Stimulated activated CD8-positive, alpha-beta memory T cell treated with anti-CD3 and anti-CD28 coated beads, Interleukin-4, amount 100 ng/mL, for 4 hours (primary cell): ENCODE results near the gene OR52I2.
A peak's percentile ranks its signal among the peaks of the same experiment; 100 is the strongest.

Experiments
- DNase-seq, 2 donors: peaks; one replicate each; pipeline ENCODE4 v3.0.0-alpha.2; 2020; ENCODE audit warnings: low read depth in 2 of 2, low spot score in 1 of 2

Gene OR52I2

DNA sequence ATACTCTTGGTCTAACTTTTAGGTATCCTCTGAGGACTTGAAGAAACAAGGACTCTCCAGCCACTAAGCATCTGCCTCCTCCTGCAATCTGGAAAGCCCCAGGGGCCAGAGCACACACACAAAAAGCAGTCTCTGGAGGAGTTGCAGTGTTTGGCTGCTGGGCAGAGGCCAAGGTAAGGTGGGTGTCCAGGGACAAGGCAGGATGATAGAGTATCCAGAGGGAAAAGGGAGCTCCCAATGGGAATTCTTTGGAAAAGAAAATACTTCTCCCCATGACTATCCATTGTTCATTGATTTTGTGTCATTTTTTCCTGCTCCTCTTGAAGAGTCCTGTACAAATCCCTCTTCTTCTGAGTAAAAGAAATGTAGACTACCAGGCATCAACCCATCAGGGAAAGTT, at the start of gene OR52I2:
TSS of gene OR52I2 (plus strand) at position 301 of the 400 bp plus-strand sequence.
- no peak for DNase-seq

- DNase-seq = peak in 1 of 2 donors; percentile 20
Observed at GRCh38 chr11:4539603-4540219, 41.8 kb upstream of the OR52I2 start.

GRCh38 chr11:4541071-4541470, 40.5 kb upstream of the OR52I2 start:
- no peak for DNase-seq

DNA sequence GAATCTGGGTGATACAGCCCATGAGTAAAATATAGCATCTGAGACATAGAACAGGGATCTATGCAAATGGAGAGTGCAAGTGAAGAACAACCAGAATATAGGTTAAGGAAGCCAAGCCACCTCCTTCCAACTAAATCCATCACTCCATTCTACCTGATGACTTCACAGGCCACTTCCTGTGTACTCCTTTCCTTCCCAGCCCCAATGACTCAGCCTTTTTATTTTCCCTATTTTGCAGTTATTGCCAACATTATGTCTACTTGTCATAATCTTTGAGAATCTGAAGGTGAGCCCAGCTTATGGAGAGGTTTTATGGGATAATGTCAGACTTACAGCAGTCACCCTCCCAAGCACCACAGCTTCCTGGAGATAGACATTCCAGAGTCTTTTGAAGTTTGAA, 38.0 kb upstream of the OR52I2 start:
- DNase-seq = no peak

DNA sequence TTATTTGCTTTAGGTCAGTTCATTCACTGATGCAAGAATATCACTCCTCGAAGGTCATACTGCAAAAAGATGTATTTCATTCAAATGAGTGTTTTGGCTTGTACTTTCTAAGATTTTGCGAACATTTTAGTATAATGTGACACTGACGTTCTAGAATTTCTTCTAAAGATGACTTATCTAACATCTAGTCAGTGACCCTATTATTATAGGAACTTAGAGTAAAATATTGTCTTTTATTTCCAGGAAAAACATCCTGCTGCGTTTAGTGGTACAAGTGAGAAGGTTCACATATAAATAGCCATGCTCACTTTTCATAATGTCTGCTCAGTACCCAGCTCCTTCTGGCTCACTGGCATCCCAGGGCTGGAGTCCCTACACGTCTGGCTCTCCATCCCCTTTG, 36.7 kb upstream of the OR52I2 start, which contains the start of gene OR52M1:
TSS of gene OR52M1 (plus strand) at position 301 of the 400 bp plus-strand sequence. CDS start at position 301, 0 bp downstream.
- no peak for DNase-seq

DNA sequence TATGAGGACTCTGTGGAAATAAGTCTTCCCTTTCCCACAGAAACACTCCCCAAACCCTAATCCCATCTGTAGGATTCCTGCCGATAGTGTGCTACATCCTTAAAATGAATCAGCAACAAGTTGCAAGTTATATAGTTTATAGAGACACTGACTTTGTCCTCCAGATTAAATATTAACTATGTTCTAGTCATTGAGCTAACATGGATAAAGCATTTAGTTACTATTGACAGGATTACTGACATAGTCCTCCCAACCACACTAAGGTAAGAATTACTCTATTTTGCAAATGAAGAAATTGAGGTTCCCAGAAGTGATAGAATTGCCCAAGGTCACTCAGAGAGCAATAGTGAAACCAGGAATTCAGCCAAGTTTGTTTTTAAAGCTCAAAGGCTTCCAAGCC, 34.7 kb upstream of the OR52I2 start:
- no peak for DNase-seq

DNA sequence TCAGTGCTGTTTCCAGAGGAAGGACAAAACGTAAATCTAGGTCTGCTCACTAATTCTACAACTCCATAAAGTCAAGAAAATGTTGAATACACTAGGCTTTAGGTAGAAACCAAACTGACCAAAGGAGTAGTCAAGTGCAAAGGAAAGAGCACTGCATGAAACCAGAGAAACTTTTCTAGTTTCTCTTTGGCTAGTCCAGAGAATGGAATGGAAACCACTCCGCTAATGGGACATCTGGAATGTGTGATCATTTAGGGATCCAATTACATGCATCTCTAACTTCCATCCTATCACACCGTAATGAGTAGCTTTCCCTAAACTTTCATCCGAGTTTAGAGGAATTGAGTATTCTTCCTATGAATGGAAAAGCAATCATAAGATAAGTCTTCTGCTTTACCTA, 34.1 kb upstream of the OR52I2 start:
- no peak for DNase-seq

- no peak for DNase-seq
Observed at GRCh38 chr11:4551346-4551979, 30.1 kb upstream of the OR52I2 start.

DNA sequence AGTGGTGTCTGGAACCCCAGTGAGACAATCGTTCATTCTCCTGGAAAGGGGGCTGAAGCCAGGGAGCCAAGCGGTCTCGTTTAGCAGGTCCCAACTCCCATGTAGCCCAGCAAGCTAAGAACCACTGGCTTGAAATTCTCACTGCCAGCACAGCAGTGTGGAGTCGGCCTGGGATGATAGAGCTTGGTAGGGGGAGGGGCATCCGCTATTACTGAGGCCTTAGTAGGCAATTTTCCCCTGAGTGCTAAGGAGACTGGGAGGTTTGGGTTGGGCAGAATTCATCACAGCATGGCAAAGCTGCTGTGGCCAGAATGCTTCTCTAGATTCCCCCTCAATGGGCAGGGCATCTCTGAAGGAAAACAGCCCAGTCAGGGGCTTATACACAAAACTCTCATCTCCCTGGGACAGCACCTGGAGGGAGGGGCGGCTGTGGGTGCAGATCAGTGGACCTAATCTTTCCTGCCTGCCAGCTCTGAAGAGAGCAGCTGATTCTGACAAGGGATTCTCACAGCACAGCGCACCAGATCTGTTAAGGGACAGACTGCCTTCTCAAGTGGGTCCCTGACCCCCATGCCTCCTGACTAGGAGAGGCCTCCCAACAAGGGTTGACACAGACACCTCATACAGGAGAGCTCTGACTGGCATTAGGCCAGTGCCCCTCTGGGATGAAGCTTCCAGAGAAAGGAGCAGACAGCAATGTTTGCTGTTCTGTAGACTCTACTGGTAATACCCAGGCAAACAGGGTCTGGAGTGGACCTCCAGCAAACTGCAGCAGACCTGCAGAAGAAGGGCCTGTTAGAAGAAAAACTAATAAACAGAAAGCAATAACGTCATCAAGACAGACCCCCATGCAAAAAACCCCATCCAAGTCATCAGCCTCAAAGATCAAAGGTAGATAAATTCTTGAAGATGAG, 21.8 kb upstream of the OR52I2 start:
- DNase-seq = no peak

DNA sequence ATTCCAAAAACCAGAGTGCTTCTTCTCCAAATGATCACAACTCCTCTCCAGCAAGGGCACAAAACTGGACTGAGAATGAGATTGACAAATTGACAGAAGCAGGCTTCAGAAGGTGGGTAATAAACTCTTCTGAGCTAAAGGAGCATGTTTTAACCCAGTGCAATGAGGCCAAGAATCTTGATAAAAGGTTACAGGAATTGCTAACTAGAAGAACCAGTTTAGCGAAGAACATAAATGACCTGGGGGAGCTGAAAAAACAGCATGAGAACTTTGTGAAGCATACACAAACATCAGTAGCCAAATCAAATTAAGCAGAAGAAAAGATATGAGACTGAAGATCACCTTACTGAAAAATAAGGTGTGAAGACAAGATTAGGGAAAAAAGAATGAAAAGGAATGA, 21.1 kb upstream of the OR52I2 start:
- no peak for DNase-seq

- no peak for DNase-seq
Observed at GRCh38 chr11:4565371-4565770, 16.2 kb upstream of the OR52I2 start.

DNA sequence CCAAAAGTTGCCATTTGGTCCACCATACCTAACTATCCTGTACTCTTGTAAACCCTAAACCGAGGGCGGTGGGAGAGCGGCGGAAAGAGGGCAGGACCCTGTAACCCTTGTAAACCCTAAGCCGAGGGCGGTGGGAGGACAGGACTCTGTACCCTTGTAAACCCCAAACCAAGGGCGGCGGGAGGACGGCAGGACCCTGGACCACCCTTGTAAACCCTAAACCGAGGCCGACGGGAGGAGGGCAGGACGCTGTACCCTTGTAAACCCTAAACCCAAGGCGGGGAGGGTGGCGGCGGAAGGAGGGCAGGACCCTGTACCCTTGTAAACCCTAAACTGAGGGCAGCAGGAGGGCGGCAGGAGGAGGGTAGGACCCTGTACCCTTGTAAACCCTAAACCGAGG, 12.5 kb upstream of the OR52I2 start:
- DNase-seq = no peak

DNA sequence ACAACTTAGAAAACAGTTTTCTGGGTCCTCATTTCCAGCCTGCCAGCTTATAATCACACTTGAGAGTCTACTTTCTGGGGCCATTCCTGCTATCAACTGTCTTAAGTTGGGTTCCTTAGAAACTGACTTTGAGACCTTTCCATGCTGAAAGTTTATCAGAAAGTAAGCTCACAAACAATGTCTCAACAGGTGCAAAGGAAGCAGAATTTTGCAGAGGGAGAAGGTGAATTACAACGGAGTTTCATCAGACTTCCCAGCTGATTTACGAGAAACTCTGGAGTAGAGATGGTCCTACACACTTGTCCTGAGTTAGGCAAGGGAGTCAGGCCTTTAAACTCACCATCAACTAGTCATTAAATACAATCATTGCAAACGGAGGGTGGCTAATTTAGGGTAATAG, 4.7 kb upstream of the OR52I2 start:
- DNase-seq = no peak

GRCh38 chr11:4577761-4578160, 3.8 kb upstream of the OR52I2 start:
- DNase-seq = no peak

DNA sequence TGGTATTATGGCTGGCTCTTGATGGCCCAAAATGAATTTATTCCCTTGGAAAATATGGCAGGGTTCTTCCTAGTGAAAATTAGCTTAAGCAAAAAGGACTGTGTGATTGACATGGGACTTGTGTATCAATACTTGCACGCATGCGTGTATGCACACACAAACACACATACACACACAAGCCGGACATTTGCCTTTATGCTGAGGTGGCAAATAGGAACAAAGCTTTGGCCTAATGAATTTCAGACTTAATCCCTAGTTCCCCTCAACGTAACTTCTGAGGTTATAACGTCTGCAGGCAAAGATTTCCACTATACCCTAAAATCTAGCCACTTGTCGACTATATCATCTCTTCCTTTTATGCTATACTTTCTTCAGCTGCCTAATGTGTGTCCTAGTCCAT, 2.9 kb upstream of the OR52I2 start:
- no peak for DNase-seq

DNA sequence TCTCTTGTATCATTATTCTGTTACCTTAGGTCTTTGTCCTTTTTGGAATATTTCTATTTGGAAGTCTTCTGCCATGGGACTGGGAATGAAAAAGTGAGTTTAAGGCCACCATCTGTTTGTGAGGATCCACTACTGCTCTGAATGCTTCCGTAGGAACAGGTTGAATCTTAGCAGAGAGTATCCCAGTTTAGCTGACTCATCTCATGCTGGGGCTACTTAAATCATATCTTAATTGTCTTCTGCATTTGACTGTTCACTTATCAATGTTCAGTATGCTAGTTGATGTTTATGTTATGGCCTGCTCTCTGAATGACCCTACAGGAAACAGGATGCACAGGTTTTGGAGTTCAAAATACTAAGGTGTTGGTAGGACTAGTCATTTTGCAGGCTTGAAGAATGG, 1.4 kb upstream of the OR52I2 start:
- DNase-seq = no peak

- DNase-seq = no peak
Observed at GRCh38 chr11:4589017-4589416, 7.5 kb downstream of the OR52I2 start.

GRCh38 chr11:4593739-4594138, 12.2 kb downstream of the OR52I2 start, which contains the start of gene OR52I1:
TSS of gene OR52I1 (plus strand) at chr11:4594039. CDS start at chr11:4594039, 0 bp downstream.
- no peak for DNase-seq

DNA sequence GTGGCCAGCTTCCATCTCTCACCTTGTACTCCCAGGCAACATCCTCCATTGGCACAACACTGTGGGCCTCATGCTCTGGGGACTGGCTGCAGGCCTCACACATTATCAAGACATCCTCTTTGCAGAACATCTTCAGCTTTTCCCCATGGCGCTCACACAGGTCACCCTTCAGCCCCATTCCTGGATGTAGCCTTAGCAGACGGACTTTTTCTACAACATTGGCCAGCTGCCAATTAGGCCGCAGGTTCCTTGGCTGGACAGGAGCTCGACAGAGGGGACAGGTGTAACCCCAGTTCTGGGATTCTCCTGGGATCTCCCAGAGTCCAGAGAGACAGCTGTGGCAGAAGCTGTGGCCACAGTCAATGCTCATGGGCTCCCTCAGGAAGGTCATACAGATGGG, 23.5 kb downstream of the OR52I2 start:
- DNase-seq = no peak

DNA sequence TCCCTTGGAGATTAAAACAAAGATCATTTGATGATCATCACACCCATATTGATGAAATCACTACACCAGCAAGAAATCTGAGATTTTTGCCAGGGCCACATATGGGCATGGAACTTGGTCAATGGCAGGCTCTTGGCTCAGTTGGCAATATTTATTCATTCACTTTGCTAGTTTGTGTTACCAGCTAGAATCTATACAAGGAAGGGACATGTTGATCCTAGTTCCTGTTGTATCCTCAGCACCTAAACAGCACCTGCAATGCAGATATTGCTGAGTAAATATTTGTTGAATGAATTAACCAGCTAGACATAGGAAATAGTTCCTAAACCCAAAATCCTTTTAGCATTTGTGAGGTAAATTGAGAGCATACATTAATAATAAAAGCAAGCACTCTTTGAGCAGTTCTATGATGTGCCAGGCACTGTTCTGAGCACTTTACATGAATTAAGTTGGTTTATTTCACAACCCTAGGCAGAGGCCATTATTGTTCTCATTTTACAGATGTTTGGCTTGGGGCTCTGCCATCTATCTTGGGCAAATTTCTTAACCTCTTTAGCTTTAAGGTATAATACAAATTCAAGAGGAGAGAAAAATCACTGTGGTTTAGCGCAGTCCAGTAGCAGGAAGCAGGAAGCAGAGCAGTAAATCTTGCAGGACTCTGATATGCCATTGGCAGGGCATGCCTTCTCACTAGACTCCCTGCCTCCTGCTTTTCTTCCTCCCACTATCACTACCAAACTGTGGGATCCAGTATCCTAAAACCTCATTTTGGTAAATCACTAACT, 24.9 kb downstream of the OR52I2 start:
- DNase-seq = no peak

DNA sequence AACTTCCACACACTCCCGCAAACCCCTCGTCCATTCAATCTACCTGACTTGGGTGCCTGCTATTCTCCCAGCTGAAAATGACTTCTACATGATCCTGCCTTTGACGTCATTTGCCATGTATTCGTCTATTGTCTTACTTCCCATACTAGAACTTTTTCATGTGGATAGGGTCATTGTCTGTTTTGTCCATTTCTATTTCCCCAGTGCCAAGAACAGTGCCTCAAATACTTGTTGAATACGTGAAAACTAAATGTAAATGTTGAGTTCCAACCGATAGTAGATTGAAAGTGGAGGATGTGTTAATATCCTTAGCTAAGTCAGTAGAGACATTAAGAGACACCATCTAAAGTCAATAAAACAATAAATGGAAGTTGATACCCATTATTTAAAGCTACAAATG, 25.6 kb downstream of the OR52I2 start:
- no peak for DNase-seq
